Chondrocyte (in vitro differentiated cells): Measurements from ENCODE around the gene DENND1C. TPM values are rescaled to one million over a fixed set of nuclear protein-coding genes. Genes with fewer than 3 reads are reported as not detected.

Source experiments
- DNase-seq: peaks from one replicate; pipeline ENCODE4 v3.0.0; 2021; ENCODE audit warnings: mixed read lengths, low spot score
- H3K27ac Mint-ChIP-seq: one replicate; pipeline ENCODE4 v1.8.0; 2021; ENCODE audit warnings: mild to moderate bottlenecking, moderate library complexity, mixed read lengths; ENCODE audit not compliant: unreplicated experiment
- H3K27me3 Mint-ChIP-seq: 2 replicates; pipeline ENCODE4 v1.8.0; 2021; ENCODE audit warnings: low read depth, mixed read lengths
- H3K36me3 Mint-ChIP-seq: 2 replicates; pipeline ENCODE4 v1.8.0; 2021; ENCODE audit warnings: low read depth, mixed read lengths
- H3K4me1 Mint-ChIP-seq: 2 replicates; pipeline ENCODE4 v1.8.0; 2021; ENCODE audit warnings: low read depth, mild to moderate bottlenecking, mixed read lengths
- H3K4me3 Mint-ChIP-seq: one replicate; pipeline ENCODE4 v1.8.0; 2021; ENCODE audit warnings: mild to moderate bottlenecking, moderate library complexity, mixed read lengths; ENCODE audit not compliant: unreplicated experiment
- H3K9me3 Mint-ChIP-seq: 2 replicates; pipeline ENCODE4 v1.8.0; 2021; ENCODE audit warnings: low read depth, mixed read lengths
- total RNA-seq: library from RNA; stranded (reverse); gene quantifications from 3 replicates; pipeline ENCODE4 v1.2.1, GENCODE V29; 2021
- TF ChIP-seq, protein P1 (sequence below): fragments of 200-600 bp; sonication (generic); IDR thresholded peaks from 2 replicates; pipeline ENCODE4 v1.5.0; 2021; ENCODE audit warnings: antibody characterized with exemption, mild to moderate bottlenecking, moderate library complexity

Gene DENND1C
- total RNA-seq, 1 donor from 2014 or later, result not detected

DNA sequence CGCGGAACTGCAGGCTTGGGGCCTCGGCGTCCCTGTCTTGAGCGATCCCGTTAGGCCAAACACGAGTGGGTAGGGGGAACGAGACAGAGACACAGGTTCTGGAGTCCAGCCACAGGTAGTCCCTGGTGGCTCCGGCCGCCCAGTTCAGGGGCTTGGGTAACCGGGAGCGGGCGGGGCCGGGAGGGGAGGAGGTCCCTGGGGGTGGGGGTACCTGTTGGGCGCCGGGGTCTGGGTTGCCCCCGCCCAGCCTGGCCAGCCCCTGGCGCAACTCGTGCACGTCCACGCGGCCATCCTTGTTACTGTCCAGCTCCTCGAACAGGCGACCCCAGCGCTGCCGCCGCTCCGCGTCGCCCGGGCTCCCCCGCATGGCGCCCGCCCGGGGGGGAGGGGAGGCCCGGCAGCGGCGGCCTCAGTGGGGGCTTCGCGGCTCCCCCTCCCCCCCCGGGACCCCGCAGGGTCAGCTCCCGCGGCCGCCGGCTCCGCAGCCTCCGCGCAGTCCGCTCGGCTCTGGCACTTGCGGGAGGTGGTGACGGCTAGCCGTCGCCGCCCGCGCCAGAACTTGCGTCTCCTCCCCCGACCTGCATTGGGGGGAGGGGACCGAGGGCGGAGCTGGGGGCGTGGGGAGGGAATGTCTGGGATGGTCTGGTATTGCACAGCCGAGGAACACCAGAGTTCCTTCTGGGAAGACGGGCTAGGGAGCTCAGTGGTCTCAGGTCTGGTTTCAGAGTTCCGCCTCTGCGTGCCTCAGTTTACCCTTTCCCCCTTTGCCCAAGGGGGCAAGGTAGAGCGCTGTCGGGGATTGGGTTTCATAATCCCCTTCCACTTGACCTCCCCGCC, 22.1 kb downstream of the DENND1C start, which contains the start of gene SLC25A23:
Gene SLC25A23 (minus strand): TSS at position 531 of the 837 bp plus-strand sequence. CDS start 164 bp downstream, at position 367.
- no peak for DNase-seq
- Mint-ChIP-seq H3K27me3 (peaks cover 11% of the 10 kb centered on the region), H3K4me1 (peaks cover 18% of the 10 kb centered on the region), H3K4me3 (peak within 1 kb of the TSS; percentile 88), H3K9me3 (peaks cover 3% of the 10 kb centered on the region), H3K36me3 (peaks cover 8% of the 10 kb centered on the region), H3K27ac (peak within 1 kb of the TSS; percentile 83)
- TF ChIP-seq, protein P1, sequence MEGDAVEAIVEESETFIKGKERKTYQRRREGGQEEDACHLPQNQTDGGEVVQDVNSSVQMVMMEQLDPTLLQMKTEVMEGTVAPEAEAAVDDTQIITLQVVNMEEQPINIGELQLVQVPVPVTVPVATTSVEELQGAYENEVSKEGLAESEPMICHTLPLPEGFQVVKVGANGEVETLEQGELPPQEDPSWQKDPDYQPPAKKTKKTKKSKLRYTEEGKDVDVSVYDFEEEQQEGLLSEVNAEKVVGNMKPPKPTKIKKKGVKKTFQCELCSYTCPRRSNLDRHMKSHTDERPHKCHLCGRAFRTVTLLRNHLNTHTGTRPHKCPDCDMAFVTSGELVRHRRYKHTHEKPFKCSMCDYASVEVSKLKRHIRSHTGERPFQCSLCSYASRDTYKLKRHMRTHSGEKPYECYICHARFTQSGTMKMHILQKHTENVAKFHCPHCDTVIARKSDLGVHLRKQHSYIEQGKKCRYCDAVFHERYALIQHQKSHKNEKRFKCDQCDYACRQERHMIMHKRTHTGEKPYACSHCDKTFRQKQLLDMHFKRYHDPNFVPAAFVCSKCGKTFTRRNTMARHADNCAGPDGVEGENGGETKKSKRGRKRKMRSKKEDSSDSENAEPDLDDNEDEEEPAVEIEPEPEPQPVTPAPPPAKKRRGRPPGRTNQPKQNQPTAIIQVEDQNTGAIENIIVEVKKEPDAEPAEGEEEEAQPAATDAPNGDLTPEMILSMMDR, result no peak

DNA sequence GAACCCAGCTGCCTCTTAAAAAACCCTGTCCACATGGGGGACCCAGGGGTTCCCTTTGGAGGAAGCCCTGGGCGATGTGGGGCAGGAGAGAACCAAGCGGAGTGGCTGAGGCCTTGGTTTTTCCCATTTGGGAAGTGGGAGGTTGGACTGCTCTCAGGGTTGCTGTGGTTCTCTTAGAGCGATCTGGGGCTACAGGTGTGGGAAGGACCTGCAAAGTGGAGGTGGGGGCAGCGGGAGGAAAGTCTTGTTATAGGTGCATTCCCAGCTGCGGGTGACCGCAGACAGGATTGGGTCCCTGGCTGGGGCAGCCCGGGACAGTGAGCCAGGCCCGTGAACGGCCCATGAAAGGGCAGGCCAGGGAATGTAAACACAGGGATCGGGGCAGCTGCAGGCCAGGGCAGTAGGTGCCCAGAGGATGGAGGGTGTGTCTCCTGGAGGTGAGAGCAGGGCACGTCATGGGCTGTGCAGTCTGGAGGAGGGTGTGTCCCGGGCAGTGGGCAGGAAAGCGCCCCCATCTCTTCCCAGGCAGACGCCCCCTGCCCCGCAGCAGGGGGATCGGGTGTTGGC, 22.8 kb downstream of the DENND1C start:
- H3K4me3 Mint-ChIP-seq, result peak overlapping the region; percentile 88
- H3K27ac Mint-ChIP-seq, result peak overlapping the region; percentile 32
- DNase-seq, result no peak
- TF ChIP-seq, protein P1, result no peak
- peaks cover 18% of the 10 kb centered on the region for H3K4me1 Mint-ChIP-seq
- peaks cover 13% of the 10 kb centered on the region for H3K36me3 Mint-ChIP-seq
- H3K27me3 Mint-ChIP-seq, result peaks cover 8% of the 10 kb centered on the region
- peaks cover 6% of the 10 kb centered on the region for H3K9me3 Mint-ChIP-seq

DNA sequence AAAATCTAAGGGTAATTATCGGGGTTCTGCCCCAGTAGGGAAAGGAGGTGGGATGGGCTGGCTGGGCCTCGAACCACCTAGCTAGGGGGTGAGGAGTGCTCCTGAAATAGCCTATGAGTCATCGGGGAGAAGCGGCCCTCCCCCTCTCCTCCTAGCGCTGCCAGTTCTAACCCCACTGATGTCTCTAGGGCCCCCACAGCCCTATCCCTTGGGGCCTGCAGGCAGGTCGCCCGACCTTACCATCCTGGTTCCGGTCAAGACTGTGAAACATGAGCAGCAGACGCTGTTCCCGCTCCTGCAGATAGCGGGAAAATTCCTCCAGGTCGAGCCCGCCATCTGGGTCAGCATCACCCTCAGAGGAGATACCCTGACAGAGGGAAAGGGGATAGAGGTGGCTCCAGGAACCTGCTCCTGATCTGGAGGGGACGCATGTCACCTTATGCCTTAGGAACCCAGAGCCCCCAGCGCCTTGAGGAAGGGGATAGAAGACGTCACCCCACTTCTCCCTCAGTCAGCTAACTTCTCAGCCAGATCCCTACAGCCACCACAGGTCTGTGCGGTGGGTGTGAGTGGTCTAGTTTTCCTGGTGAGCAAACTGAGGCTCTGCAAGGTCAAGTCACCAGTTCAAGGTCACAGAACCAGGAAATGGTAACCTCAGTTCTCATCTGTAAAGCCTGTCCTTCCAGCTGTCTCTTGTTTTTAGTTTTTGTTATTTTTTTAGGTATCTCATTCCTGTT, 23.5 kb downstream of the DENND1C start:
- peak overlapping the region; percentile 32 for H3K27ac Mint-ChIP-seq
- peaks cover 7% of the 10 kb centered on the region for H3K27me3 Mint-ChIP-seq
- H3K4me3 Mint-ChIP-seq, result peak overlapping the region; percentile 88
- peaks cover 9% of the 10 kb centered on the region for H3K9me3 Mint-ChIP-seq
- H3K36me3 Mint-ChIP-seq, result peaks cover 17% of the 10 kb centered on the region
- TF ChIP-seq, protein P1, result no peak
- DNase-seq, result no peak
- peaks cover 18% of the 10 kb centered on the region for H3K4me1 Mint-ChIP-seq

DNA sequence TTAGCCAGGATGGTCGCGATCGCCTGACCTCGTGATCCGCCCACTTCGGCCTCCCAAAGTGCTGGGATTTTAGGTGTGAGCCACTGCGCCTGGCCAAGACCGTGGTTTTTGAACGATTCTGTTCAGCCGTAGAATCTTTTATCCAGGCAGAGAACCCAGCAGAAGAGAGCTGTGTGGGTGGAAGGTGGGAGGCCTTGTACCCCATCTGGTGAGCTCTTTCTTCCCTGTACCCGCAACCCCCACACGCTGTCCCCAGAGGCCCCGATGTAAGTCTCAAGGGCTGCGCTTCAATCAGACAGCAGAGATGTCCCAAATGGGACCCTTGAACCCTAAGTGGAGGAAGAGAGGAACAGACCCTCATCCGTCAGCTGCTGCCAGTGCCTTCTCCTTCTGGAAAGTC, 25.7 kb downstream of the DENND1C start:
- Mint-ChIP-seq H3K36me3 (peaks cover 25% of the 10 kb centered on the region), H3K9me3 (peaks cover 9% of the 10 kb centered on the region), H3K4me1 (peaks cover 18% of the 10 kb centered on the region), H3K27ac (no peak overlapping the region), H3K27me3 (no peaks in the 10 kb centered on the region), H3K4me3 (no peak overlapping the region)
- TF ChIP-seq, protein P1, result no peak
- no peak for DNase-seq
